K562 (cell line): ENCODE results near the gene COA6. TPM values are rescaled to one million over a fixed set of nuclear protein-coding genes. Genes with fewer than 3 reads are reported as not detected.
"Not testable (repeated sequence)": the region's sequence is repeated elsewhere in the genome, so short reads cannot be mapped to it uniquely, and the experiment has no call there.

Experiments
- ATAC-seq: fragments of 200-7000 bp; cut with Tn5 transposase; 3 replicates; pipeline ENCODE4 v1.9.1; 2020; ENCODE audit warnings: moderate library complexity
- BruUV-seq: library from RNA; stranded (reverse); fragments of 400-500 nt; replicated peaks from 2 replicates; lab custom pipeline; 2021; lab: Mats Ljungman, UMichigan
- CTCF ChIA-PET: fragments of 300-600 bp; formaldehyde crosslinking; extraction: SDS; loops from one replicate; lab custom pipeline; 2021; ENCODE audit warnings: low intra/inter-chr PET ratio; lab: Yijun Ruan, JAX
- POLR2A ChIA-PET: fragments of 300-600, 350-650 bp; sonication (Branson Sonifier 250); formaldehyde crosslinking; extraction: SDS; loops from one replicate; lab custom pipeline; 2021; ENCODE audit warnings: antibody characterized with exemption, inconsistent platforms; lab: Yijun Ruan, JAX
- DNase-seq, 4 experiments: peaks; one replicate each; pipeline versions ENCODE4 v3.0.0 to v3.0.0-alpha.2; 2011 to 2018; ENCODE audit warnings: low spot score in 3 of 4, mixed read lengths in 3 of 4; ENCODE audit errors: extremely low read depth in 1 of 4
- FAIRE-seq: peaks from 2 replicates; lab custom pipeline; 2011; peaks lifted over from hg19 to GRCh38; lab: Jason Lieb, UNC
- H2AFZ ChIP-seq: 2 replicates; pipeline ENCODE4 v1.6.0; 2011; ENCODE audit warnings: low read depth, low read length, control low read depth, inconsistent platforms
- H3K27ac ChIP-seq: fragments of 200-600 bp; 3 replicates; pipeline ENCODE4 v1.8.0; 2011; ENCODE audit warnings: low read depth, mild to moderate bottlenecking, control low read depth, inconsistent platforms, low read length, moderate library complexity, mixed read lengths; ENCODE audit errors: extremely low read depth
- H3K27me3 ChIP-seq, 2 experiments: fragments of 300-600 bp in 1 of 2; 2 replicates in 1 of 2; 3 replicates in 1 of 2; pipeline versions ENCODE4 v1.6.0 to v1.8.0; 2011; ENCODE audit warnings: inconsistent platforms in 2 of 2, low read length in 2 of 2, mild to moderate bottlenecking in 1 of 2, mixed read lengths in 1 of 2, moderate library complexity in 1 of 2; ENCODE audit not compliant: control insufficient read depth in 2 of 2, insufficient read depth in 2 of 2
- H3K36me3 ChIP-seq: fragments of 300-600 bp; 3 replicates; pipeline ENCODE4 v1.8.0; 2011; ENCODE audit warnings: mild to moderate bottlenecking, low read length, inconsistent platforms; ENCODE audit not compliant: control insufficient read depth, insufficient read depth
- H3K4me1 ChIP-seq, 2 experiments: fragments of 200-600 bp in 1 of 2; replicated peaks in 1 of 2; 2 replicates in 1 of 2; 3 replicates in 1 of 2; pipeline versions ENCODE4 v1.5.1 to v1.8.0; 2011; ENCODE audit warnings: inconsistent platforms in 2 of 2, low read length in 2 of 2, mild to moderate bottlenecking in 1 of 2, mixed read lengths in 1 of 2, moderate library complexity in 1 of 2; ENCODE audit not compliant: control insufficient read depth in 2 of 2, insufficient read depth in 2 of 2
- H3K4me2 ChIP-seq: 2 replicates; pipeline ENCODE4 v1.6.1; 2011; ENCODE audit warnings: low read length, control low read depth, inconsistent platforms, mixed read lengths; ENCODE audit not compliant: insufficient read depth
- H3K4me3 ChIP-seq: fragments of 200-600 bp; sonication (generic), shearing (Covaris generic); 2 replicates; pipeline ENCODE4 v1.5.1; 2016; ENCODE audit warnings: control low read depth, inconsistent platforms
- H3K79me2 ChIP-seq: fragments of 200-600 bp; 3 replicates; pipeline ENCODE4 v1.8.0; 2011; ENCODE audit warnings: low read length, inconsistent platforms; ENCODE audit not compliant: control insufficient read depth, insufficient read depth
- H3K9ac ChIP-seq, 2 experiments: 2 replicates each; pipeline versions ENCODE4 v1.6.0 to v1.6.1; 2011; ENCODE audit warnings: low read depth in 2 of 2, low read length in 2 of 2, control low read depth in 1 of 2, inconsistent platforms in 1 of 2, mild to moderate bottlenecking in 1 of 2, mixed read lengths in 1 of 2; ENCODE audit not compliant: insufficient read depth in 1 of 2
- H3K9me1 ChIP-seq: one replicate; pipeline ENCODE4 v1.6.0; 2011; ENCODE audit warnings: inconsistent platforms, mild to moderate bottlenecking, low read length, moderate library complexity; ENCODE audit not compliant: control insufficient read depth, insufficient read depth
- H3K9me3 ChIP-seq: replicated peaks from 2 replicates; pipeline ENCODE4 v1.5.1; 2011; ENCODE audit warnings: low read depth, low read length, inconsistent platforms; ENCODE audit not compliant: control insufficient read depth, insufficient read depth
- H4K20me1 ChIP-seq: replicated peaks from 2 replicates; pipeline ENCODE4 v1.6.1; 2011; ENCODE audit warnings: low read length, inconsistent platforms, mixed read lengths; ENCODE audit not compliant: control insufficient read depth, insufficient read depth
- CHAMP1 ChIP-seq: fragments of 450-650 bp; IDR thresholded peaks from 2 replicates; pipeline ENCODE4 v1.6.1; 2016; ENCODE audit warnings: mild to moderate bottlenecking
- FOXA3 ChIP-seq, 2 experiments: fragments of 450-650 bp in 1 of 2; sonication (generic) in 1 of 2; formaldehyde crosslinking; IDR thresholded peaks in 1 of 2; conservative IDR thresholded peaks in 1 of 2; 2 replicates each; pipeline versions ENCODE4 v1.4.0 to v1.8.0; 2020 to 2022; ENCODE audit warnings: mild to moderate bottlenecking in 2 of 2, missing genetic modification reagents in 1 of 2
- RBFOX2 ChIP-seq: fragments of 200-400 bp; formaldehyde crosslinking; IDR thresholded peaks from 2 replicates; pipeline ENCODE4 v1.6.1; 2017; ENCODE audit warnings: low read depth, mild to moderate bottlenecking, low read length, moderate library complexity
- ZNF121 ChIP-seq: sonication (generic); formaldehyde crosslinking; conservative IDR thresholded peaks from 2 replicates; pipeline ENCODE4 v1.8.0; 2022; ENCODE audit warnings: missing genetic modification reagents
- WGBS: fragments of 100-300 bp; shearing (Covaris generic); methylation state at CpG from one replicate; pipeline ENCODE4 v1.1.6; 2016; ENCODE audit warnings: low coverage, mixed read lengths; ENCODE audit not compliant: insufficient coverage; ENCODE audit errors: missing lambda C conversion rate; 5-methylcytosine and 5-hydroxymethylcytosine counted together
- in situ Hi-C: fragments of 300-500 bp; cut with MboI; formaldehyde crosslinking; loops from 4 replicates; pipeline ENCODE4 v1.15.0; 2018; ENCODE audit warnings: inconsistent platforms, mixed read lengths
- intact Hi-C: fragments of 100-400 bp; cut with micrococcal nuclease; formaldehyde crosslinking; loops from 2 replicates; pipeline ENCODE4 v1.14.2; 2022
- polyA plus RNA-seq, 8 experiments: library from polyadenylated mRNA; depleted of rRNA in 4 of 8; stranded (reverse) in 5 of 8; unstranded in 3 of 8; fragments of >200 nt; fragmentation: Nextera tagmentation in 2 of 8; fragmentation: Illumina TruSeq in 1 of 8; extraction: Ambion mirVana in 2 of 8; extraction: Trizol in 1 of 8; gene quantifications; 2 replicates each; pipeline versions ENCODE4 v1.2.1 to v1.2.3, GENCODE V29; 2011 to 2014; ENCODE audit warnings: inconsistent platforms in 1 of 8, missing spikeins in 1 of 8
- total RNA-seq, 7 experiments: library from RNA; depleted of rRNA in 6 of 7; stranded (reverse); fragments of >200 nt in 6 of 7; fragmentation: Illumina TruSeq in 2 of 7; extraction: Trizol in 2 of 7; gene quantifications; 2 replicates each; pipeline versions ENCODE4 v1.2.1 to v1.2.3, GENCODE V29; 2011 to 2021; ENCODE audit warnings: low replicate concordance in 1 of 7

COA6 gene
- total and polyA plus RNA-seq, 9 of the 15 experiments (the other 6 are each of a cell fraction or from before 2014, with no cell fraction given) = 77.7 to 187 (median 134) TPM

GRCh38 chr1:234375672-234376071 is 2.4 kb downstream of the COA6 start:
- intact Hi-C loops = loop anchor here (10.0 kb wide), 1 partner anchor 489 kb away; no protein-coding TSS in a partner anchor
- CTCF ChIA-PET = no interaction called here

GRCh38 chr1:234379591-234380109 is 6.4 kb downstream of the COA6 start:
- H3K79me2 ChIP-seq = peaks cover 56% of the 10 kb centered on the region
- peaks cover 91% of the 10 kb centered on the region for H3K36me3 ChIP-seq
- POLR2A ChIA-PET = interaction anchor here (1.3 kb wide), 1 partner anchor 8 kb away, joined by 4 read pairs; no protein-coding TSS in a partner anchor
- H3K9me3 ChIP-seq, H3K9ac ChIP-seq, H3K9me1 ChIP-seq, H4K20me1 ChIP-seq, DNase-seq, H3K27ac ChIP-seq, H3K4me3 ChIP-seq, ATAC-seq, FAIRE-seq, in situ Hi-C loops, CTCF ChIA-PET, BruUV-seq, H3K4me2 ChIP-seq, H2AFZ ChIP-seq, H3K4me1 ChIP-seq, H3K27me3 ChIP-seq: not testable (repeated sequence)
- 97% methylated on average over 5 of the region's 5 CpGs for WGBS
- TF ChIP-seq RBFOX2 (peak; percentile 28; the same call in 1 of the 2 replicates), CHAMP1 (peak; percentile 55)
- intact Hi-C loops = loop anchor here (10.0 kb wide), 1 partner anchor 485 kb away; no protein-coding TSS in a partner anchor

More at GRCh38 chr1:234375672-234376071, 2.4 kb downstream of the COA6 start:
- in situ Hi-C loops = no loop called here
- DNase-seq (no peak), FAIRE-seq (no peak), ATAC-seq (no peak)
- H3K79me2 ChIP-seq = peaks cover 80% of the 10 kb centered on the region
- no peak overlapping the region for H3K4me3 ChIP-seq
- H3K4me1 ChIP-seq = peaks cover 0 to 18% of the 10 kb centered on the region in 2 experiments; a peak in 2 of 5 replicates
- H2AFZ ChIP-seq = no peak overlapping the region
- H3K9me3 ChIP-seq = no peaks in the 10 kb centered on the region
- no peaks in the 10 kb centered on the region for H3K9me1 ChIP-seq
- no TSS peak for BruUV-seq
- H3K9ac ChIP-seq = no peak overlapping the region
- no peak overlapping the region for H3K27ac ChIP-seq
- H4K20me1 ChIP-seq = no peaks in the 10 kb centered on the region
- 89% methylated on average over 7 of the region's 7 CpGs for WGBS
- H3K4me2 ChIP-seq = no peak overlapping the region
- peaks cover 62% of the 10 kb centered on the region for H3K36me3 ChIP-seq
- POLR2A ChIA-PET = interaction anchor here (1.0 kb wide), 1 partner anchor 10 kb away, joined by 3 read pairs; no protein-coding TSS in a partner anchor
- TF ChIP-seq ZNF121 (CRISPR knock-in tag) (peak; percentile 86), FOXA3 (CRISPR knock-in tag; conservative IDR thresholded peaks at IDR 0.05 in 1 of 2, IDR thresholded peaks at IDR 0.05 in 1 of 2) (no peak)
- H3K27me3 ChIP-seq = no peaks in the 10 kb centered on the region
